HCT116 (cell line): Measurements from ENCODE around the gene BLOC1S6. TPM values are rescaled to one million over a fixed set of nuclear protein-coding genes. Genes with fewer than 3 reads are reported as not detected.

ENCODE experiments used
- ATAC-seq: fragments of 200-7000 bp; cut with Tn5 transposase; 2 replicates; pipeline ENCODE4 v1.9.1; 2020; ENCODE audit warnings: mild to moderate bottlenecking, moderate library complexity
- BruUV-seq: library from RNA; stranded (reverse); fragments of 400-500 nt; replicated peaks from 2 replicates; lab custom pipeline; 2021; lab: Mats Ljungman, UMichigan
- CTCF ChIA-PET: fragments of 300-600 bp; sonication (Branson Sonifier 250); formaldehyde crosslinking; loops from one replicate; lab custom pipeline; 2021; ENCODE audit warnings: antibody characterized with exemption; lab: Charles Lee
- POLR2A ChIA-PET: fragments of 300-600, 350-600 bp; sonication (Branson Sonifier 250); formaldehyde crosslinking; loops from one replicate; lab custom pipeline; 2021; ENCODE audit warnings: antibody characterized with exemption; lab: Charles Lee
- RAD21 ChIA-PET, 2 experiments: fragments of 300-600 bp; sonication (Branson Sonifier 250); formaldehyde crosslinking; loops; one replicate each; lab custom pipeline; 2023; ENCODE audit warnings: low total read pairs in 2 of 2; ENCODE audit not compliant: uncharacterized antibody in 2 of 2, unreplicated experiment in 2 of 2, low non-redundant PET in 1 of 2; lab: Charles Lee
- DNase-seq: peaks from one replicate; pipeline ENCODE4 v3.0.0-alpha.2; 2010; ENCODE audit warnings: low read depth, low spot score
- H2AFZ ChIP-seq: fragments of 200-600 bp; shearing (Covaris generic), sonication (generic); 2 replicates; pipeline ENCODE4 v1.6.1; 2017; ENCODE audit warnings: low read depth, mixed run types, mixed read lengths, antibody characterized with exemption, low read length; ENCODE audit not compliant: poor library complexity, severe bottlenecking
- H3K27ac ChIP-seq: 2 replicates; pipeline ENCODE4 v1.5.1; 2012; ENCODE audit warnings: low read depth, low read length
- H3K27me3 ChIP-seq: fragments of 200-600 bp; sonication (generic); 2 replicates; pipeline ENCODE4 v1.6.1; 2016; ENCODE audit warnings: mixed run types, low read length, mixed read lengths; ENCODE audit not compliant: insufficient read depth
- H3K36me3 ChIP-seq, 2 experiments: fragments of 200-500 bp in 1 of 2; fragments of 200-600 bp in 1 of 2; sonication (Bioruptor generic) in 1 of 2; sonication (generic) in 1 of 2; 2 replicates each; pipeline versions ENCODE4 v1.5.1 to v1.6.1; 2014 to 2016; ENCODE audit warnings: low read length in 2 of 2, inconsistent platforms in 1 of 2, mixed read lengths in 1 of 2, mixed run types in 1 of 2; ENCODE audit not compliant: insufficient read depth in 2 of 2, control insufficient read depth in 1 of 2
- H3K4me1 ChIP-seq, 2 experiments: fragments of 200-600 bp in 1 of 2; sonication (generic) in 1 of 2; 2 replicates each; pipeline versions ENCODE4 v1.5.1 to v1.6.1; 2012 to 2017; ENCODE audit warnings: low read length in 2 of 2, inconsistent platforms in 1 of 2, mild to moderate bottlenecking in 1 of 2, mixed read lengths in 1 of 2, mixed run types in 1 of 2, moderate library complexity in 1 of 2; ENCODE audit not compliant: insufficient read depth in 2 of 2, control insufficient read depth in 1 of 2
- H3K4me2 ChIP-seq: fragments of 200-600 bp; sonication (generic); 2 replicates; pipeline ENCODE4 v1.6.1; 2017; ENCODE audit warnings: mixed run types, low read length, mixed read lengths
- H3K4me3 ChIP-seq, 2 experiments: fragments of 200-600 bp in 1 of 2; sonication (generic) in 1 of 2; replicated peaks in 1 of 2; 2 replicates each; pipeline ENCODE4 v1.5.1; 2011 to 2016; ENCODE audit warnings: low read length in 2 of 2, control low read depth in 1 of 2, low read depth in 1 of 2, mild to moderate bottlenecking in 1 of 2, mixed read lengths in 1 of 2, mixed run types in 1 of 2
- H3K79me2 ChIP-seq: fragments of 200-600 bp; sonication (generic); 2 replicates; pipeline ENCODE4 v1.6.1; 2017; ENCODE audit warnings: mild to moderate bottlenecking, mixed run types, low read length, moderate library complexity, mixed read lengths; ENCODE audit not compliant: insufficient read depth
- H3K9ac ChIP-seq: fragments of 200-600 bp; sonication (generic); 2 replicates; pipeline ENCODE4 v1.6.1; 2016; ENCODE audit warnings: low read length, mixed read lengths
- H3K9me2 ChIP-seq: fragments of 200-600 bp; sonication (generic), shearing (Covaris generic); 2 replicates; pipeline ENCODE4 v1.6.1; 2017; ENCODE audit warnings: mixed run types, mild to moderate bottlenecking, moderate library complexity; ENCODE audit not compliant: insufficient read depth
- H3K9me3 ChIP-seq, 2 experiments: fragments of 200-500 bp in 1 of 2; fragments of 200-600 bp in 1 of 2; sonication (Bioruptor generic) in 1 of 2; sonication (generic) in 1 of 2; 2 replicates each; pipeline ENCODE4 v1.6.1; 2014 to 2017; ENCODE audit warnings: low read length in 2 of 2, mixed read lengths in 2 of 2, inconsistent platforms in 1 of 2, low read depth in 1 of 2, mild to moderate bottlenecking in 1 of 2, mixed run types in 1 of 2, moderate library complexity in 1 of 2; ENCODE audit not compliant: control insufficient read depth in 1 of 2, insufficient read depth in 1 of 2
- H4K20me1 ChIP-seq: fragments of 200-600 bp; sonication (generic), shearing (Covaris generic); 2 replicates; pipeline ENCODE4 v1.6.1; 2017; ENCODE audit warnings: mixed run types, mild to moderate bottlenecking, moderate library complexity; ENCODE audit not compliant: insufficient read depth
- CBX3 ChIP-seq: IDR thresholded peaks from 2 replicates; pipeline ENCODE4 v1.6.1; 2012; ENCODE audit warnings: low read depth
- CEBPB ChIP-seq: IDR thresholded peaks from 2 replicates; pipeline ENCODE4 v1.6.1; 2012; ENCODE audit warnings: low read depth
- ELF1 ChIP-seq: IDR thresholded peaks from 2 replicates; pipeline ENCODE4 v1.6.1; 2012; ENCODE audit warnings: low read depth, borderline replicate concordance
- EZH2 ChIP-seq: fragments of 200-600 bp; sonication (generic); IDR thresholded peaks from 2 replicates; pipeline ENCODE4 v1.6.1; 2017; ENCODE audit warnings: antibody characterized with exemption, mixed run types
- EZH2phosphoT487 ChIP-seq: fragments of 200-600 bp; IDR thresholded peaks from 2 replicates; pipeline ENCODE4 v1.6.1; 2018; ENCODE audit warnings: antibody characterized with exemption, borderline replicate concordance
- JUND ChIP-seq: IDR thresholded peaks from 2 replicates; pipeline ENCODE4 v1.6.1; 2012
- POLR2AphosphoS5 ChIP-seq: IDR thresholded peaks from 2 replicates; pipeline ENCODE4 v1.6.1; 2011; ENCODE audit warnings: mild to moderate bottlenecking, low read depth, low read length, moderate library complexity
- SIN3A ChIP-seq: IDR thresholded peaks from 2 replicates; pipeline ENCODE4 v1.6.1; 2012; ENCODE audit warnings: low read depth
- SP1 ChIP-seq: IDR thresholded peaks from 2 replicates; pipeline ENCODE4 v1.6.1; 2012; ENCODE audit warnings: low read depth
- YY1 ChIP-seq: IDR thresholded peaks from 2 replicates; pipeline ENCODE4 v1.6.1; 2011; ENCODE audit warnings: low read length, low read depth, moderate library complexity, mild to moderate bottlenecking; ENCODE audit not compliant: insufficient replicate concordance; ENCODE audit errors: extremely low read depth
- ZFX ChIP-seq: fragments of 450-650 bp; IDR thresholded peaks from 2 replicates; pipeline ENCODE4 v1.6.1; 2017
- ZNF274 ChIP-seq: fragments of 200-500 bp; sonication (Bioruptor generic); IDR thresholded peaks from 2 replicates; pipeline ENCODE4 v1.6.1; 2014; ENCODE audit warnings: mild to moderate bottlenecking, low read depth, low read length, inconsistent platforms
- intact Hi-C: fragments of 100-400 bp; cut with micrococcal nuclease; formaldehyde crosslinking; loops from 2 replicates; pipeline ENCODE4 v1.10.0; 2022
- total RNA-seq: library from RNA; stranded (reverse); gene quantifications from one replicate; pipeline ENCODE4 v1.2.1, GENCODE V29; 2021; ENCODE audit not compliant: unreplicated experiment
- TF ChIP-seq, protein P1 (sequence below): IDR thresholded peaks from 2 replicates; pipeline ENCODE4 v1.6.1; 2012; ENCODE audit warnings: low read depth
- TF ChIP-seq, protein P2 (sequence below): IDR thresholded peaks from 2 replicates; pipeline ENCODE4 v1.6.1; 2011; ENCODE audit warnings: mild to moderate bottlenecking, low read length, moderate library complexity; ENCODE audit not compliant: insufficient replicate concordance; ENCODE audit errors: extremely low read depth
- TF ChIP-seq, protein P3 (sequence below): IDR thresholded peaks from 2 replicates; pipeline ENCODE4 v1.6.1; 2012

The BLOC1S6 gene
- total RNA-seq, 1 experiment from 2014 or later: 40.7 TPM

DNA sequence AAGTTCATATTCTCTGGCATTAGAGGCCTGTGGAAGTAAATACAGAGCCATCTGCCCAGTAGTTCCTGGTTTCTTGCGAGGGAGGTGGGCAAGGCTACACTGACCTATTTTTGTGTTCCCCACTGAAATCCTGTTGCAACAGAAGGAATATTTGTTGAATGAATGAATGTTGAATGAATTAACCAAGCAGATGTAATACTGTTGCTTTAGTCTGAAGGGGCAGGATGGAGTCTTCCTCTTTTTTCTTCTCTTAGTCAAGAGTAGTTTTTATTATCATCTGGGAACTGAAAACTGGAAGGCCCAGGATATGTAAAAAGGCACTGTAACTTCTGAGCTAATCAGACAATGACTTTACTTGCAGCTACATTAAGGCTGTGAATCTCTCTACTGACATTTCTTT is 17.1 kb downstream of the BLOC1S6 start (continued):
- TF ChIP-seq, protein P1, sequence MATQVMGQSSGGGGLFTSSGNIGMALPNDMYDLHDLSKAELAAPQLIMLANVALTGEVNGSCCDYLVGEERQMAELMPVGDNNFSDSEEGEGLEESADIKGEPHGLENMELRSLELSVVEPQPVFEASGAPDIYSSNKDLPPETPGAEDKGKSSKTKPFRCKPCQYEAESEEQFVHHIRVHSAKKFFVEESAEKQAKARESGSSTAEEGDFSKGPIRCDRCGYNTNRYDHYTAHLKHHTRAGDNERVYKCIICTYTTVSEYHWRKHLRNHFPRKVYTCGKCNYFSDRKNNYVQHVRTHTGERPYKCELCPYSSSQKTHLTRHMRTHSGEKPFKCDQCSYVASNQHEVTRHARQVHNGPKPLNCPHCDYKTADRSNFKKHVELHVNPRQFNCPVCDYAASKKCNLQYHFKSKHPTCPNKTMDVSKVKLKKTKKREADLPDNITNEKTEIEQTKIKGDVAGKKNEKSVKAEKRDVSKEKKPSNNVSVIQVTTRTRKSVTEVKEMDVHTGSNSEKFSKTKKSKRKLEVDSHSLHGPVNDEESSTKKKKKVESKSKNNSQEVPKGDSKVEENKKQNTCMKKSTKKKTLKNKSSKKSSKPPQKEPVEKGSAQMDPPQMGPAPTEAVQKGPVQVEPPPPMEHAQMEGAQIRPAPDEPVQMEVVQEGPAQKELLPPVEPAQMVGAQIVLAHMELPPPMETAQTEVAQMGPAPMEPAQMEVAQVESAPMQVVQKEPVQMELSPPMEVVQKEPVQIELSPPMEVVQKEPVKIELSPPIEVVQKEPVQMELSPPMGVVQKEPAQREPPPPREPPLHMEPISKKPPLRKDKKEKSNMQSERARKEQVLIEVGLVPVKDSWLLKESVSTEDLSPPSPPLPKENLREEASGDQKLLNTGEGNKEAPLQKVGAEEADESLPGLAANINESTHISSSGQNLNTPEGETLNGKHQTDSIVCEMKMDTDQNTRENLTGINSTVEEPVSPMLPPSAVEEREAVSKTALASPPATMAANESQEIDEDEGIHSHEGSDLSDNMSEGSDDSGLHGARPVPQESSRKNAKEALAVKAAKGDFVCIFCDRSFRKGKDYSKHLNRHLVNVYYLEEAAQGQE: no peak
- TF ChIP-seq JUND (no peak), EZH2phosphoT487 (no peak)
- TF ChIP-seq, protein P2, sequence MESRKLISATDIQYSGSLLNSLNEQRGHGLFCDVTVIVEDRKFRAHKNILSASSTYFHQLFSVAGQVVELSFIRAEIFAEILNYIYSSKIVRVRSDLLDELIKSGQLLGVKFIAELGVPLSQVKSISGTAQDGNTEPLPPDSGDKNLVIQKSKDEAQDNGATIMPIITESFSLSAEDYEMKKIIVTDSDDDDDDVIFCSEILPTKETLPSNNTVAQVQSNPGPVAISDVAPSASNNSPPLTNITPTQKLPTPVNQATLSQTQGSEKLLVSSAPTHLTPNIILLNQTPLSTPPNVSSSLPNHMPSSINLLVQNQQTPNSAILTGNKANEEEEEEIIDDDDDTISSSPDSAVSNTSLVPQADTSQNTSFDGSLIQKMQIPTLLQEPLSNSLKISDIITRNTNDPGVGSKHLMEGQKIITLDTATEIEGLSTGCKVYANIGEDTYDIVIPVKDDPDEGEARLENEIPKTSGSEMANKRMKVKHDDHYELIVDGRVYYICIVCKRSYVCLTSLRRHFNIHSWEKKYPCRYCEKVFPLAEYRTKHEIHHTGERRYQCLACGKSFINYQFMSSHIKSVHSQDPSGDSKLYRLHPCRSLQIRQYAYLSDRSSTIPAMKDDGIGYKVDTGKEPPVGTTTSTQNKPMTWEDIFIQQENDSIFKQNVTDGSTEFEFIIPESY: no peak

DNA sequence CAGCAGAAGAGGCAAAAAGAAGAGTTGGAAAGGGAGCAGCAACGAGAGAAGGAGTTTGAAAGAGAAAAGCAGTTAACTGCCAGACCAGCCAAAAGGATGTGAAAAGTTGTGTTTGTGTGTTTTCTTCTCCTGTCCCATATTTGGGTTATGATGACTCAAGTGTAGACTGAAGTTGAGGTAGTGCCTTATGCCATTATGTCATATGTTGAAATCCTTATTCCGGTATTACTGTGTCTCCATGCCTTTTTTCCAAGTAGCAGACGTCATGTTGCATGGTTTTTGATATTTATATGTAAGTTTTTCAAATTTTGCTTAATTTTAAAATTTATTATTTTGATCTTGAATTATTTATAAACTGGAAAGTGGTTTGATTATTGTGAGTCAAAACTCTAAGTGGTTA is 19.2 kb downstream of the BLOC1S6 start:
- CTCF ChIA-PET: no interaction called here
- H3K9ac ChIP-seq: no peak overlapping the region
- H3K4me2 ChIP-seq: no peak overlapping the region
- RAD21 ChIA-PET: no interaction called here
- H3K27me3 ChIP-seq: no peaks in the 10 kb centered on the region
- H2AFZ ChIP-seq: no peak overlapping the region
- H3K4me1 ChIP-seq: no peaks in the 10 kb centered on the region
- H3K9me2 ChIP-seq: no peaks in the 10 kb centered on the region
- DNase-seq (no peak), ATAC-seq (no peak)
- H3K79me2 ChIP-seq: peaks cover 12% of the 10 kb centered on the region
- intact Hi-C loops: no loop called here
- POLR2A ChIA-PET: no interaction called here
- no peaks in the 10 kb centered on the region for H4K20me1 ChIP-seq
- no peak overlapping the region for H3K27ac ChIP-seq
- H3K36me3 ChIP-seq: peaks cover 0 to 14% of the 10 kb centered on the region in 2 experiments; a peak in 3 of 4 replicates
- no TSS peak for BruUV-seq
- TF ChIP-seq YY1 (no peak), EZH2phosphoT487 (no peak), SP1 (no peak), ELF1 (no peak), CEBPB (no peak), CBX3 (no peak), SIN3A (no peak), ZNF274 (no peak), ZFX (no peak), EZH2 (no peak), POLR2AphosphoS5 (no peak)
- TF ChIP-seq, protein P3, sequence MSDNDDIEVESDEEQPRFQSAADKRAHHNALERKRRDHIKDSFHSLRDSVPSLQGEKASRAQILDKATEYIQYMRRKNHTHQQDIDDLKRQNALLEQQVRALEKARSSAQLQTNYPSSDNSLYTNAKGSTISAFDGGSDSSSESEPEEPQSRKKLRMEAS: no peak
- TF ChIP-seq, protein P1: no peak
- no peaks in the 10 kb centered on the region for H3K9me3 ChIP-seq
- no peak overlapping the region for H3K4me3 ChIP-seq
